Activated T-cell treated with anti-CD3 and anti-CD28 coated beads, Interleukin-2, amount 50 U/mL, for 4 hours (primary cell): Measurements from ENCODE around the gene MPST. TPM values are rescaled to one million over a fixed set of nuclear protein-coding genes. Genes with fewer than 3 reads are reported as not detected.

Source experiments
- ATAC-seq, 2 donors: fragments of 200-7000 bp; cut with Tn5 transposase; one replicate each; pipeline ENCODE4 v1.10.0; 2021
- DNase-seq: peaks from one replicate; pipeline ENCODE4 v3.0.0-alpha.2; 2020
- H3K27me3 Mint-ChIP-seq: one replicate; pipeline ENCODE4 v1.8.0; 2021; ENCODE audit warnings: low read depth, mixed read lengths
- H3K36me3 Mint-ChIP-seq: one replicate; pipeline ENCODE4 v1.8.0; 2022; ENCODE audit warnings: mixed read lengths; ENCODE audit not compliant: insufficient read depth
- H3K4me1 Mint-ChIP-seq: one replicate; pipeline ENCODE4 v1.8.0; 2021; ENCODE audit warnings: low read depth, mixed read lengths
- H3K4me3 Mint-ChIP-seq: one replicate; pipeline ENCODE4 v1.8.0; 2021; ENCODE audit warnings: mild to moderate bottlenecking, moderate library complexity, mixed read lengths
- H3K9me3 Mint-ChIP-seq: one replicate; pipeline ENCODE4 v1.8.0; 2021; ENCODE audit warnings: mixed read lengths
- total RNA-seq, 3 donors: library from RNA; stranded (reverse); gene quantifications; one replicate each; pipeline ENCODE4 v1.2.1, GENCODE V29; 2021

Gene MPST
- total RNA-seq, 3 donors from 2014 or later: 4.7 to 7.2 (median 6.0) TPM

DNA sequence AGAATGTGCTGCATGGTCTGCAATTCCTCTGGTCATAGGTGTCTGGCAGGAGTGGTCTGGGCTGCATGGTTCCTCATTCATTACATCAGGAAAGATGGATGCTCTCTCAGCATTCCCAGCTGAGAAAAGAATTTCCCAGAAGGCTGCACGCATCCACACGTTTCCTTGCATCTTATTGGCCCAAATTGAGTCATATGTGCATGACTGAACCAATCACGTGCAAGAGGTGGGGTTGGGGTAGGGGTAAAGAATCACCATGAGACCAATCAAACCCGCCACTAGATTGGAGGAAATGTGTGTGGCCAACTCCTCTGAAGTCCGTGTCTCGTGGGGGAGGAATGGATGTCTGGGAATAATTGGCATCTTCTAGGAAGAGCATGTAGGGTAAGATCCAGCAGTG lies 29.1 kb upstream of the MPST start:
- ATAC-seq: no peak
- Mint-ChIP-seq H3K4me1 (no peaks in the 10 kb centered on the region), H3K36me3 (no peaks in the 10 kb centered on the region), H3K4me3 (no peak overlapping the region), H3K27me3 (peaks cover 38% of the 10 kb centered on the region), H3K9me3 (peaks cover 10% of the 10 kb centered on the region)
- no peak for DNase-seq

DNA sequence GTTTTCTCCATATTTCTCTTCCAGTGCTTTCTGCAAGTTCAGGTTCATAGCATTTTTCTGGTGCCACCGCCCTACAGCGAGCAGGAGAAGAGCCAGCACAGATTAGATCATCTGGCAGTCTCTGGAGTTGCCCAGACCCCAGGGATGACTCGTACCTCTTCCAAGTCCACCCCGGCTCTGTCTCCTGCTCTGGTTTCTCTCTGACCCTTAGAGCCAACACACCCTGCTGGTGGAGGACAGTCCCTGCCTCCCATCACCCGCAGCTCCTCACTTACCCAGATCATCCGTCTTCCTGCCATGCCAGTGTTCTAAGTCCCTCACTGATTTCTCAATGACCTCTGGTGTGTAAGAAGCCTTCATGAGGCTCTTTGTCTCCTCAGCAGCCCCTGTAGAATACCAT lies 28.3 kb upstream of the MPST start:
- ATAC-seq: no peak
- Mint-ChIP-seq H3K9me3 (peaks cover 3% of the 10 kb centered on the region), H3K36me3 (no peaks in the 10 kb centered on the region), H3K4me1 (no peaks in the 10 kb centered on the region), H3K4me3 (no peak overlapping the region), H3K27me3 (peaks cover 38% of the 10 kb centered on the region)
- no peak for DNase-seq

DNA sequence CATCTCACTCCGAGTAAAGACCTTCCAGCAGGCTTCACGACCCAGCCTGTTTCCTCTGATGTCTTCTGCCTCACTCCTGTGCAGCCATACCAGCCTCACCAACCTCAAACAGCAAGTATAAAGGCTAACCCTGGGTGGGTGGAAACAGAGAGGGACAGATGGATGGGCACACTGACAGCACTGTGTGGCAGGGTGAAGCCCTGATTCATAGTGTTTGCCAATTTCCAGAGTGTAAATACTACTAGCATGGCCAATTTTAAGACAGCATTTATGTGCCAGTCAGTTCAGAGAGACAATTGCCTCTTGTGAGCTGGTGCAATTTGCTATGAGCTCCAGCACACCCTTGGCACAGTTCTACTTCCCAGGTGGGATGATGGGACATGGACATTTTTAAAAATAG lies 21.8 kb upstream of the MPST start:
- no peaks in the 10 kb centered on the region for H3K36me3 Mint-ChIP-seq
- H3K27me3 Mint-ChIP-seq: peaks cover 15% of the 10 kb centered on the region
- H3K9me3 Mint-ChIP-seq: no peaks in the 10 kb centered on the region
- no peaks in the 10 kb centered on the region for H3K4me1 Mint-ChIP-seq
- DNase-seq (no peak), ATAC-seq (no peak)
- H3K4me3 Mint-ChIP-seq: no peak overlapping the region

DNA sequence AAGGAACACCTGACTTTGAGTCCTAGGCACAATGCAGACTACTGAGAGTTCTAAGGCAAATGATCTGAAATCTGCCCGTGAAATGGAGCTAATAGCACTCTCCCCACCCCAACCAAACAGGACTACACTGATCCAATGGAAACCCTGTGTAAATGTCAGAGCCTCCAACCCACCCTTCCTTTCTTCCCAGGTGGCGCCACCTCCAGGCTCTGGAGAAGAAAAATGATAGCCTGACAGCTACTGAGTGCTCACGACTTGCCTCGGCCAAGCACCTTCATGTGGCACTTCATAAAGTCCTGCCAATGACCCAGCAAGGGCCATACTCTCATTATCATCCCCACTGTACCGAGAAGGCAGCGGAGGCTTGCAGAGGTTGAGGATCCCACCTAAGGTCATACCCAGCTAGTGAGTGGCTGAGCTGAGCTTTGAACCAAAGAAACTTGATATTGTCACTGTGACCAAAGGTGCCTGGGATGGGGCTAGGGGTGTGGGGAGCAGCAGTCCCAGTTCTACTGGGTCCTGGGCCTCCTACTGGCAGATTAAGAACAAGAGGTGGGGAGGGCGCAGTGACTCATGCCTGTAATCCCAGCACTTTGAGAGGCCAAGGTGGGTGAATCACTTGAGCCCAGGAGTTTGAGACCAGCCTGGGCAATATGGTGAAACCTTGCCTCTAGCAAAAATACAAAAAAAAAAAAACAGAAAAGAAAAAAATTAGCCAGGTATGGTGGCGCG lies 20.8 kb upstream of the MPST start:
- H3K9me3 Mint-ChIP-seq: no peaks in the 10 kb centered on the region
- peaks cover 18% of the 10 kb centered on the region for H3K27me3 Mint-ChIP-seq
- H3K4me3 Mint-ChIP-seq: no peak overlapping the region
- ATAC-seq: no peak
- H3K4me1 Mint-ChIP-seq: no peaks in the 10 kb centered on the region
- no peak for DNase-seq
- no peaks in the 10 kb centered on the region for H3K36me3 Mint-ChIP-seq

DNA sequence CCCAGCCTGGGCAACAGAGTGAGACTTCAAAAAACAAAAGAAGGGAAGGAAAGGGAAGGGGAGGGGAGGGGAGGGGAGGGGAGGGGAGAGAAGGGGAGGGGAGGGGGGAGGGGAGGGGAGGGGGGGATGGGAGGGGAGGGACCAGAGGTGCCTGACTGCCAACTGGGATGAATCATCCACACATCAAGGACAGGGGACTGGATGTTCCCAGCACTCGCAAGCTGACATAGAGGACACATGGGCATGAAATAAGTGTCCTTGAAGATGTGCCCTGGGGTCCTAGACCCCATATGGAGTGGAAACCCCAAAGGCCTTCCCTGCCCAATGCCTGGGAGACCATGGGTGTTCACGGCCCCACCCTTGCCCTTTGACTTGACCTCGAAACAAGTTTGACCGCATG lies 20.1 kb upstream of the MPST start:
- H3K4me3 Mint-ChIP-seq: no peak overlapping the region
- no peaks in the 10 kb centered on the region for H3K36me3 Mint-ChIP-seq
- peaks cover 16% of the 10 kb centered on the region for H3K27me3 Mint-ChIP-seq
- no peaks in the 10 kb centered on the region for H3K9me3 Mint-ChIP-seq
- H3K4me1 Mint-ChIP-seq: no peaks in the 10 kb centered on the region
- DNase-seq (no peak), ATAC-seq (no peak)

DNA sequence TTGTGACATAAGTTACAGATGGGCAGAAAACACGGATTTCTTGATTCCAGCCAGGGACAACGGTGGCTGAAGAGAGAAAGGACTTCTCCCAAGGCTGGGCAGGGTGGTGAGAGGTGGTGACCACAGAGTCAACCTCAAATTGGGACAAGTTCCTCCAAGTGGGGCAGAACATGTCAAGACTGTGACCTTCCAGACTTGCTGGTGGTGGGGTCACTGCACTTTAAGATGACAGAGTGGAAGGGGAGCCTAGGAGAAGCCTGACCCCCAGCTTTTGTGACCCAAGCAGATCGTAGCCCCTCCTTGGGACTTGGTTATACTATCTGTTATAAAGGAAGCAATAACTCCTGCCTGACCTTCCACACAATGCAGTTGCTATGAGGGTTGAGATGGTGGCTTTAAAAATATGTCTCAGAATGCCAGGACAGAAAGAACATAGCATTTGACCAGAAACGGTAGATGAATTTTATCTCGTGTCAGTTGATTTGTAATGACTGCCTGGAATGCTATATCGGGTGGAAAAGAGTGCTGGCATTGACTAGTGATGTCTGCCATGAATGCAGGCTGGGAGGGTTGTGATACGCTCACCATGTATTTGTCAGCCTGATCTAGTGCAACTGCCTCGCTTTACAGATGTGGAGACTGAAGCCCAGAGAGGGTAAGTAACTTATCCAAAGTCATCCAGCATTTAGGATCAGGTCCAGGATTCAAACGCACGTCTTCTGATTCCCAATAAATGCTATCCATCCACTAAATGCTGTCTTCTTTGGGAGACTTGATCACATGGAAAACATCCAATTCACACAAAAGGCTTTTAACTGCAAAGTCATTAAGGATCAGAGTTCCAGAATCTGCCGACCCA lies 18.6 kb upstream of the MPST start:
- Mint-ChIP-seq H3K27me3 (peaks cover 16% of the 10 kb centered on the region), H3K4me1 (no peaks in the 10 kb centered on the region), H3K9me3 (no peaks in the 10 kb centered on the region), H3K4me3 (no peak overlapping the region), H3K36me3 (no peaks in the 10 kb centered on the region)
- no peak for ATAC-seq
- no peak for DNase-seq

DNA sequence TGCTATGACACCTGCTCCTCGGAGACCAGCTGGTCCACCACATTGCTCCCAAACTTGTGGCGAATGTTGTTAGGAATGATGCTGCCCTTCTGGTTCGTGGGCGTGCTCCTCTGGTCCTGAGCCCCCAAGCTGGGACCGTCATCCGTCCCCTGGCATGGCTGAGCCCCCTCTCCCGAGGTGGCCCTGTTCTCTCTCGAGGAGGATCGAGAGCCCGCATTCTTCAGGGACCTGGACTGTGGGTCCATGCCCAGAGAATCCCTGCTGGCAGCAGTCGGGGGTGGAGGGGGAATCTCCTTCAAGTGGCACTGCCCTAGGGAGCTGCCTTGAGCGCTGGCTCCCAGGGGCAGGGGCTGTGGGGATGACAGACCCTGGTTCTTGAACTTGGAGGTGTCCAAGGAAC lies 17.7 kb upstream of the MPST start:
- H3K36me3 Mint-ChIP-seq: no peaks in the 10 kb centered on the region
- H3K9me3 Mint-ChIP-seq: no peaks in the 10 kb centered on the region
- DNase-seq (no peak), ATAC-seq (no peak)
- no peak overlapping the region for H3K4me3 Mint-ChIP-seq
- H3K27me3 Mint-ChIP-seq: peaks cover 18% of the 10 kb centered on the region
- no peaks in the 10 kb centered on the region for H3K4me1 Mint-ChIP-seq

DNA sequence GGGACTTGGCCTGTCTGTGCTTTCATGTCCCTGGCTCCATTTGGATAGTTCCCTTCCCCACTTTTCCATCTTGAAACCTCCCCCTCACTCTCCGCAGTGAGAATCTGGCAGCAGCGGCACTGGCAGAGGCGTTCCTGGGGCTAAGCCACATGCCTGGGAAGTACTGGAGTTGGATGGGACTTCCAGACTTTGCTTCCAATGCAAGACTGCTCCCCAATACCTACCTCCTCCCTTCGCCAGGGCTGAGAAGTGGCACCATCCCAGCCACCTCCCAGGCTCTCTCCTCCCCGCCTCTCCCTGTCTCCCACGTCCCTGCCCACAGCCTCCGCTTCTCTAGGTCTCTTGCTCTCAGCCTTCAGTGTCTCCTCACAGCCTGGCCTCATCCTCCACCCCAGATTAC lies 16.9 kb upstream of the MPST start:
- peaks cover 18% of the 10 kb centered on the region for H3K27me3 Mint-ChIP-seq
- no peaks in the 10 kb centered on the region for H3K9me3 Mint-ChIP-seq
- H3K4me1 Mint-ChIP-seq: no peaks in the 10 kb centered on the region
- no peak overlapping the region for H3K4me3 Mint-ChIP-seq
- ATAC-seq: no peak
- no peaks in the 10 kb centered on the region for H3K36me3 Mint-ChIP-seq
- no peak for DNase-seq

DNA sequence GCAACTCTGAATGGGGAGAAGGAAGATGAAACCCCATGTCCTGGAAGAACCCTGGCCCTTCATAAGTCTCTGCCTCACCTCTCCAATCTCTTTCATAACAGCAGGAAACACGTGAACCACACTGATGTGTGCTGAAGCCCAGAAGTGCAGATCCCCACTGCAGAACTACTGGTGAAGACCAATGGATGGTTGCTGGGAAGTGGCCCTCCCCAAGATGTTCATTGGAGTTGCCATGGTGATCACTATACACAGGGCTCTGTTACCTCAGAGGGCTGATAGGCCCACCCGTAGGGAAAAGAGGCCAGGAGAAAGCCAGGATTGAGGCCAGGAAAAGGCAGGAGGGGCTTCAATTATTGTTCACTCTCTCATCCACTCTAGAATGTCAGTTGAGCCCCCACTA lies 11.9 kb upstream of the MPST start:
- peaks cover 18% of the 10 kb centered on the region for H3K27me3 Mint-ChIP-seq
- H3K4me3 Mint-ChIP-seq: no peak overlapping the region
- no peaks in the 10 kb centered on the region for H3K36me3 Mint-ChIP-seq
- no peak for DNase-seq
- H3K4me1 Mint-ChIP-seq: no peaks in the 10 kb centered on the region
- ATAC-seq: no peak
- no peaks in the 10 kb centered on the region for H3K9me3 Mint-ChIP-seq

DNA sequence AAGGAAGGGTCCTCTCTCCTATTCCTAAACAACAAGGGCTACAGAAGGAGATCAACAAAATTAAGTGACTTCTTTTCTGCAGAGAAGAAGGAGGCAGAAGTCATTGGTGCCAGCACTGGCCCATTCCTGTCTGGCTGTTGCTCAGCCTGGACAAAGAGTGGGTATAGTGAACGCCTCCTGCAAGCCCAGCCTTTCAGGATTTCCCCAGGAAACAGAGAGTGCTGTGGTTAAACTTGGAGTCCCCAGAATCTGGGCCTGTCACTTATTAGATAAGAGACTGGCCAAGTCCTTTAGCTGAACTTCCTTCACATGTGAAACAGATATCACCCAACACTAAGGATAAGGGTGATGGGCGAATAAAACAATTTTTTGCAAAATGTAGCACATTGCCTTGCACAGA lies 11.2 kb upstream of the MPST start:
- Mint-ChIP-seq H3K4me1 (no peaks in the 10 kb centered on the region), H3K27me3 (peaks cover 11% of the 10 kb centered on the region), H3K36me3 (no peaks in the 10 kb centered on the region), H3K9me3 (no peaks in the 10 kb centered on the region), H3K4me3 (no peak overlapping the region)
- no peak for ATAC-seq
- no peak for DNase-seq

DNA sequence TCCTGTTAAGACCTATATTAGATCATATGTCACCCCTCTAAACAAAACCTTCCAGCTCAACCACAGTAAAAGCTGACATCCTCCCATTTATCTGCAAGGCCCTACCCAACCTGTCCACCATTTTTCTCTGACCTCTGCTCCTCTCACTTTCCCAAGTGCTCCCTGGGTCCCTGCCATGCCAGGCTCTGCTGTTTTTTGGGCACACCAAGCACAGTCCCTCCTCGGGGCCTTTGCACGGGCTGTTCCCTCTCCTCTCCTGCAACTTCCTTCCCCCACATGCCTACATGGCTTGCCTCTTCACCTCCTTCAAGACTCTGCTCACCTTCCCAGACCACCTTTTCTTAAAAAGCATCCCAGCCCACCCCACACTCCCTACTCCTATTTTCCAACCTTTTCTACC lies 10.1 kb upstream of the MPST start:
- no peaks in the 10 kb centered on the region for H3K36me3 Mint-ChIP-seq
- no peak overlapping the region for H3K4me3 Mint-ChIP-seq
- no peaks in the 10 kb centered on the region for H3K4me1 Mint-ChIP-seq
- no peak for DNase-seq
- H3K9me3 Mint-ChIP-seq: no peaks in the 10 kb centered on the region
- ATAC-seq: no peak
- peaks cover 9% of the 10 kb centered on the region for H3K27me3 Mint-ChIP-seq

DNA sequence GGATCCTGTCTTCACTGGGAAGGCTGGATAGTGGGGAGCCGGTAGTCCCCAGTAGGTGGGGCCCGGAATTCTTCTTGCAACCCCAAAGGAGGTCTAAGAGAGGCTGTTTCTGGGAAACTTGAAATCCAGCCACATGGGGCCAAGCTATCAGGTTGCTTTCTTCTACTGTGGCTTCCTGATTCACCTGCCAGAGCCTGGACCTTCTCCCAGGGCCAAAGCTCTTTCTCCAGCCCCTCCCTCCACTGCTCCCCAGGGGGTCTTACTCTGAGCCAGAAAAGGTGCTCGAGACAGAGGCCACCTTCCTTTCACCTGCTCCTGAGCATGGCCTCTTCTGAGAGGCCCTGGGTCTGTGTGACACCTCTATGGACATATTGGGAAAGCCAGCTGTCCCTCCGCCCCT lies 9.4 kb upstream of the MPST start:
- Mint-ChIP-seq H3K9me3 (no peaks in the 10 kb centered on the region), H3K4me3 (no peak overlapping the region), H3K27me3 (peaks cover 9% of the 10 kb centered on the region), H3K36me3 (no peaks in the 10 kb centered on the region), H3K4me1 (no peaks in the 10 kb centered on the region)
- ATAC-seq (no peak), DNase-seq (no peak)

DNA sequence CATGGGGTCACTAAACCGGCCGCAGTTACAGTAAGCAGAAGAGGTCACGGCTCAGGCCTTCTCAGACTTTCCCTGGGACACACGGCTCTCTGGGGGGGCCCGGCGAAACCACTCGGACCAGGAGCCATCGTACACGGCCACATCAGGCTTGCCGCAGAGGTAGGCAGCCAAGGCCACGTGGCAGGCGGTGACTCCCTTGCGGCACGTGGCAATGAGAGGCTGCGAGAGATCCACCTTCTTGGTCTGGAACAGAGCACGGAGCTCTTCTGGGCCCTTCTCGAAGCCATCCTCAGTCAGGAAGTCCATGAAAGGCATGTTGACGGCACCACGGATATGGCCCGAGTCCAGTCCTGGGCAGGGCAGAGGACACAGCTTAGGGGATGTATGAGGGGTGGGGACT lies 8.6 kb upstream of the MPST start:
- Mint-ChIP-seq H3K27me3 (peaks cover 5% of the 10 kb centered on the region), H3K4me3 (no peak overlapping the region), H3K9me3 (no peaks in the 10 kb centered on the region), H3K4me1 (no peaks in the 10 kb centered on the region), H3K36me3 (no peaks in the 10 kb centered on the region)
- ATAC-seq (no peak), DNase-seq (no peak)

DNA sequence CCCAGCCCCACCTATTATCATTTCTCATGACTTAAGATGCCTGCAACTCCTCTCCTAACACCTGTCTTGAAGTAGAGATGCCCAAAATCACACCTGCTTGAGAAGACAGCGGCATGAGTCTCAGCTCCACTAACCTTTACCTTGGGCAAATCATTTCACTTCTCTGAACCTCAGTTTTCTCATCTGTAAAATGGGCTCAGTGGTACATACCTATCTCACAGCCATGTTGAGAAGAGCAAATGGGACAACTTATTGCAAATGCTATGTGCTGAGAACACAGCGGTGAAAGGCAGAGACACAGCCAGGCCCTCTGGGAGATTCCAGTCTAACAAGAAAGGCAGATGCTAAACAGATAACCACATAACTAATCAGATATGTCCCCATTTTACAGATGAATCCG lies 8.1 kb upstream of the MPST start:
- no peaks in the 10 kb centered on the region for H3K9me3 Mint-ChIP-seq
- DNase-seq: no peak
- H3K4me1 Mint-ChIP-seq: no peaks in the 10 kb centered on the region
- H3K4me3 Mint-ChIP-seq: no peak overlapping the region
- H3K27me3 Mint-ChIP-seq: peaks cover 5% of the 10 kb centered on the region
- no peak for ATAC-seq
- no peaks in the 10 kb centered on the region for H3K36me3 Mint-ChIP-seq

DNA sequence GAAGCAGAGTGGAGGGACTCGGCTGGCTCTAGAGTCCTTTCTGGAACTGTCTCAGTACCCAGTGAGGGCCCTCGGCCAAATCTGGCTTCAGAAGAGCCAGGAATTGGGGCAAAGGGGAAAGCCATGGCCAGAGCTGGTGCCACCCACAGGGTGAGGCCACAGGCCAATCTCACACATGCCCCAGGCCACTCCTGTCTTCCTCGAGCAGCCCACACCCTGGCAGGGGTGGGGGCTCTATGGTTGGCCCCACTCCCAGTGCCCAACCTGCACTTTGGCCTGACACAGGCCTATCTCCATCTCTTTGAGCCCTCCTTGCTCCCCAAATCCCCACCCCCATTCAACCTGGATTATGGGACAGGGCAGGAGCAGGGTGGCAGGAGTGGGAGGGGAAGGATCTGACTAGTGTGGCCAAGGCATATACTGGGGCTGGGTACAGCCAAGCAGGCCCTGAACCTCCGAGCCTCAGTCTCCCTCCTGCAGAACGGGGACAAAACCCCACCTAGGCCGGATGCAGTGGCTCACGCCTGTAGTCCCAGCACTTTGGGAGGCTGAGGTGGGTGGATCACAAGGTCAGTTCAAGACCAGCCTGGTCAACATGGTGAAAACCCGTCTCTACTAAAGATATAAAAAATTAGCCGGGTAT lies 7.2 kb upstream of the MPST start:
- H3K27me3 Mint-ChIP-seq: peaks cover 3% of the 10 kb centered on the region
- H3K4me1 Mint-ChIP-seq: no peaks in the 10 kb centered on the region
- no peaks in the 10 kb centered on the region for H3K9me3 Mint-ChIP-seq
- no peak overlapping the region for H3K4me3 Mint-ChIP-seq
- ATAC-seq (no peak), DNase-seq (no peak)
- H3K36me3 Mint-ChIP-seq: no peaks in the 10 kb centered on the region
